OCI-LY7 (cell line): ENCODE data around the gene ANKRD37.

Experiments used
- CTCF ChIP-seq: fragments of 200-600 bp; sonication (generic); conservative IDR thresholded peaks from 2 replicates; pipeline ENCODE4 v1.5.1; 2014; ENCODE audit warnings: mild to moderate bottlenecking, antibody characterized with exemption, low read length, moderate library complexity, mixed read lengths
- EZH2phosphoT487 ChIP-seq: fragments of 200-600 bp; sonication (generic); IDR thresholded peaks from 2 replicates; pipeline ENCODE4 v1.6.1; 2018; ENCODE audit warnings: low read depth, borderline replicate concordance, mild to moderate bottlenecking, mixed run types, antibody characterized with exemption, low read length, moderate library complexity, mixed read lengths

- no peak for TF ChIP-seq CTCF
- TF ChIP-seq EZH2phosphoT487: no peak
Measured at GRCh38 chr4:185369731-185370130, 26.9 kb upstream of the ANKRD37 start.
